Adrenal gland (tissue), 5 donors: ENCODE data around the gene S1PR2.

Source experiments
- CTCF ChIP-seq, 6 experiments: fragments of 450-650 bp in 4 of 6; fragments of 200-600 bp in 2 of 6; sonication (generic) in 1 of 6; IDR thresholded peaks; 1 replicate in 5 of 6; 2 replicates in 1 of 6; pipeline versions ENCODE4 v1.5.1 to v1.8.0; 2016 to 2021; ENCODE audit warnings: antibody characterized with exemption in 6 of 6, mild to moderate bottlenecking in 2 of 6, moderate library complexity in 1 of 6
- POLR2A ChIP-seq, 2 donors: fragments of 450-650 bp; IDR thresholded peaks; one replicate each; pipeline ENCODE4 v1.6.1; 2017; ENCODE audit warnings: antibody characterized with exemption in 2 of 2, mild to moderate bottlenecking in 2 of 2, moderate library complexity in 1 of 2
- donor health status: DM: no; HTN: no; CAD: no.

GRCh38 chr19:10231612-10232228 lies 589 bp upstream of the S1PR2 start:
- TF ChIP-seq CTCF (IDR thresholded peaks at IDR 0.05) (no peak), POLR2A (IDR thresholded peaks at IDR 0.05) (no peak)
